DND-41 (cell line): Measurements from ENCODE around the gene TAF6L.

Source experiments
- ATAC-seq: fragments of 200-7000 bp; cut with Tn5 transposase; 3 replicates; pipeline ENCODE4 v1.9.1; 2021; ENCODE audit warnings: low read depth; ENCODE audit not compliant: insufficient read depth
- DNase-seq: peaks from one replicate; pipeline ENCODE4 v3.0.0-alpha.2; 2020
- H2AFZ ChIP-seq: 2 replicates; pipeline ENCODE4 v1.6.0; 2012; ENCODE audit warnings: low read depth, low read length
- H3K27ac ChIP-seq: 2 replicates; pipeline ENCODE4 v1.5.1; 2012; ENCODE audit warnings: low read length, inconsistent platforms
- H3K27me3 ChIP-seq: fragments of 200-600 bp; sonication (generic); 2 replicates; pipeline ENCODE4 v1.6.0; 2012; ENCODE audit warnings: low read length, mild to moderate bottlenecking, inconsistent platforms; ENCODE audit not compliant: insufficient read depth, poor library complexity
- H3K36me3 ChIP-seq: 2 replicates; pipeline ENCODE4 v1.5.1; 2012; ENCODE audit warnings: low read length, inconsistent platforms; ENCODE audit not compliant: insufficient read depth
- H3K4me1 ChIP-seq: 2 replicates; pipeline ENCODE4 v1.5.1; 2012; ENCODE audit warnings: mild to moderate bottlenecking, low read length; ENCODE audit not compliant: insufficient read depth
- H3K4me2 ChIP-seq: 2 replicates; pipeline ENCODE4 v1.6.0; 2012; ENCODE audit warnings: mild to moderate bottlenecking, moderate library complexity, low read length, inconsistent platforms; ENCODE audit not compliant: insufficient read depth
- H3K4me3 ChIP-seq, 2 experiments: fragments of 200-600 bp in 1 of 2; shearing (Covaris generic) in 1 of 2; 2 replicates each; pipeline ENCODE4 v1.5.1; 2012 to 2016; ENCODE audit warnings: inconsistent platforms in 2 of 2, low read length in 2 of 2, mild to moderate bottlenecking in 2 of 2, low read depth in 1 of 2, moderate library complexity in 1 of 2
- H3K79me2 ChIP-seq: 2 replicates; pipeline ENCODE4 v1.6.0; 2012; ENCODE audit warnings: low read length, inconsistent platforms; ENCODE audit not compliant: insufficient read depth
- H3K9ac ChIP-seq: 2 replicates; pipeline ENCODE4 v1.6.0; 2012; ENCODE audit warnings: low read depth, mild to moderate bottlenecking, inconsistent platforms, low read length, moderate library complexity
- H3K9me3 ChIP-seq: 2 replicates; pipeline ENCODE4 v1.5.1; 2012; ENCODE audit warnings: low read length, moderate library complexity, mild to moderate bottlenecking, inconsistent platforms; ENCODE audit not compliant: insufficient read depth, severe bottlenecking
- H4K20me1 ChIP-seq: 2 replicates; pipeline ENCODE4 v1.6.0; 2012; ENCODE audit warnings: low read length; ENCODE audit not compliant: insufficient read depth
- CTCF ChIP-seq: IDR thresholded peaks from 2 replicates; pipeline ENCODE4 v1.5.1; 2012; ENCODE audit warnings: borderline replicate concordance, low read length, moderate library complexity, mild to moderate bottlenecking; ENCODE audit not compliant: poor library complexity, severe bottlenecking; ENCODE audit errors: extremely low read depth
- EZH2 ChIP-seq: IDR thresholded peaks from 3 replicates; pipeline ENCODE4 v1.6.1; 2012; ENCODE audit warnings: borderline replicate concordance, low read depth, mild to moderate bottlenecking, moderate library complexity, low read length, inconsistent platforms; ENCODE audit not compliant: severe bottlenecking

The TAF6L gene

GRCh38 chr11:62810748-62811147, 39.6 kb downstream of the TAF6L start:
- Histone ChIP-seq H3K4me1 (peaks cover 11% of the 10 kb centered on the region), H3K4me3 (no peak overlapping the region), H3K36me3 (peaks cover 9% of the 10 kb centered on the region; the same call in 1 of the 2 replicates), H2AFZ (no peak overlapping the region), H3K9ac (no peak overlapping the region), H4K20me1 (no peaks in the 10 kb centered on the region), H3K27me3 (no peaks in the 10 kb centered on the region), H3K9me3 (no peaks in the 10 kb centered on the region), H3K4me2 (no peak overlapping the region), H3K27ac (no peak overlapping the region), H3K79me2 (no peaks in the 10 kb centered on the region)
- ATAC-seq, result no peak
- DNase-seq, result no peak
- TF ChIP-seq EZH2 (no peak), CTCF (no peak)

GRCh38 chr11:62811659-62812058, 40.5 kb downstream of the TAF6L start:
- Histone ChIP-seq H3K4me3 (no peak overlapping the region), H3K27ac (no peak overlapping the region), H3K4me1 (peaks cover 2% of the 10 kb centered on the region), H3K27me3 (no peaks in the 10 kb centered on the region), H3K9me3 (no peaks in the 10 kb centered on the region), H3K4me2 (no peak overlapping the region), H4K20me1 (no peaks in the 10 kb centered on the region), H3K36me3 (peaks cover 16% of the 10 kb centered on the region; the same call in 1 of the 2 replicates), H2AFZ (no peak overlapping the region), H3K79me2 (no peaks in the 10 kb centered on the region), H3K9ac (no peak overlapping the region)
- DNase-seq, result no peak
- TF ChIP-seq EZH2 (no peak), CTCF (no peak)
- ATAC-seq, result no peak

GRCh38 chr11:62816557-62816956, 45.4 kb downstream of the TAF6L start:
- no peak for TF ChIP-seq EZH2
- TF ChIP-seq CTCF, result no peak
- H3K4me3 ChIP-seq, result no peak overlapping the region
- H3K27ac ChIP-seq, result no peak overlapping the region
- ATAC-seq (no peak), DNase-seq (no peak)
- no peaks in the 10 kb centered on the region for H3K9me3 ChIP-seq
- H3K9ac ChIP-seq, result no peak overlapping the region
- no peaks in the 10 kb centered on the region for H3K4me1 ChIP-seq
- peaks cover 41% of the 10 kb centered on the region for H3K36me3 ChIP-seq
- H4K20me1 ChIP-seq, result no peaks in the 10 kb centered on the region
- no peaks in the 10 kb centered on the region for H3K27me3 ChIP-seq
- no peak overlapping the region for H3K4me2 ChIP-seq
- no peaks in the 10 kb centered on the region for H3K79me2 ChIP-seq
- H2AFZ ChIP-seq, result no peak overlapping the region

GRCh38 chr11:62817129-62817528, 45.9 kb downstream of the TAF6L start:
- Histone ChIP-seq H3K9ac (no peak overlapping the region), H4K20me1 (no peaks in the 10 kb centered on the region), H3K9me3 (no peaks in the 10 kb centered on the region), H3K79me2 (no peaks in the 10 kb centered on the region), H3K27me3 (no peaks in the 10 kb centered on the region), H3K4me2 (no peak overlapping the region), H3K36me3 (peaks cover 43% of the 10 kb centered on the region), H3K4me3 (no peak overlapping the region), H3K4me1 (no peaks in the 10 kb centered on the region), H2AFZ (no peak overlapping the region), H3K27ac (no peak overlapping the region)
- ATAC-seq, result no peak
- no peak for TF ChIP-seq EZH2
- no peak for TF ChIP-seq CTCF
- DNase-seq, result no peak
